Left ventricle myocardium inferior (tissue), 1 donor: ENCODE data around the gene CHD2. TPM values are rescaled to one million over a fixed set of nuclear protein-coding genes. Genes with fewer than 3 reads are reported as not detected.

ENCODE experiments used
- DNase-seq: peaks from one replicate; pipeline ENCODE4 v3.0.0-alpha.2; 2020
- H3K27ac ChIP-seq: fragments of 200-600 bp; replicated peaks from 2 replicates; pipeline ENCODE4 v1.8.0; 2021
- H3K27me3 ChIP-seq: fragments of 200-600 bp; 2 replicates; pipeline ENCODE4 v1.8.0; 2021; ENCODE audit warnings: low read depth
- H3K36me3 ChIP-seq: fragments of 200-600 bp; 2 replicates; pipeline ENCODE4 v1.8.0; 2021
- H3K4me1 ChIP-seq: fragments of 200-600 bp; 2 replicates; pipeline ENCODE4 v1.8.0; 2021
- H3K4me3 ChIP-seq: fragments of 200-600 bp; 2 replicates; pipeline ENCODE4 v1.8.0; 2021; ENCODE audit warnings: mild to moderate bottlenecking, moderate library complexity
- H3K9me3 ChIP-seq: fragments of 200-600 bp; replicated peaks from 2 replicates; pipeline ENCODE4 v1.8.0; 2021
- CTCF ChIP-seq: fragments of 200-600 bp; IDR thresholded peaks from 2 replicates; pipeline ENCODE4 v1.8.0; 2021; ENCODE audit warnings: antibody characterized with exemption, mild to moderate bottlenecking, borderline replicate concordance
- intact Hi-C: fragments of 100-400 bp; cut with micrococcal nuclease; formaldehyde crosslinking; loops from one replicate; pipeline ENCODE4 v1.11.0; 2022
- total RNA-seq: library from RNA; stranded (reverse); fragmentation: NEBNext Ultra II Directional; extraction: Animal tissue kit (Norgen Biotek cat#: 25700); gene quantifications from one replicate; pipeline ENCODE4 v1.2.1, GENCODE V29; 2021
- donor health status: DM: no; HTN: yes; CAD: no; lungs with severe emphysema.

Gene CHD2
- total RNA-seq, 1 donor from 2014 or later, result 41.3 TPM

GRCh38 chr15:93007994-93008393, 107.9 kb downstream of the CHD2 start:
- intact Hi-C loops, result no loop called here
- Histone ChIP-seq H3K27ac (no peak overlapping the region), H3K27me3 (no peaks in the 10 kb centered on the region), H3K4me3 (no peak overlapping the region), H3K9me3 (no peaks in the 10 kb centered on the region), H3K36me3 (peaks cover 98% of the 10 kb centered on the region), H3K4me1 (no peaks in the 10 kb centered on the region)
- no peak for TF ChIP-seq CTCF
- no peak for DNase-seq

- Histone ChIP-seq H3K27me3 (no peaks in the 10 kb centered on the region), H3K4me1 (no peaks in the 10 kb centered on the region), H3K36me3 (peaks cover 99% of the 10 kb centered on the region), H3K9me3 (no peaks in the 10 kb centered on the region), H3K27ac (no peak overlapping the region), H3K4me3 (no peak overlapping the region)
- intact Hi-C loops, result no loop called here
- no peak for DNase-seq
- TF ChIP-seq CTCF, result no peak
Observed at GRCh38 chr15:93012786-93013185, 112.7 kb downstream of the CHD2 start.

- intact Hi-C loops, result no loop called here
- H3K27ac ChIP-seq, result no peak overlapping the region
- peaks cover 99% of the 10 kb centered on the region for H3K36me3 ChIP-seq
Observed at GRCh38 chr15:93017526-93017925, 117.4 kb downstream of the CHD2 start.

GRCh38 chr15:93018574-93018973, 118.5 kb downstream of the CHD2 start:
- Histone ChIP-seq H3K36me3 (peaks cover 99% of the 10 kb centered on the region), H3K4me1 (peaks cover 14% of the 10 kb centered on the region), H3K9me3 (no peaks in the 10 kb centered on the region), H3K27ac (no peak overlapping the region), H3K27me3 (no peaks in the 10 kb centered on the region), H3K4me3 (no peak overlapping the region)
- intact Hi-C loops, result no loop called here
- no peak for DNase-seq
- peak; percentile 24 for TF ChIP-seq CTCF

More at GRCh38 chr15:93017526-93017925, 117.4 kb downstream of the CHD2 start:
- no peak overlapping the region for H3K4me3 ChIP-seq
- TF ChIP-seq CTCF, result no peak
- DNase-seq, result no peak
- H3K4me1 ChIP-seq, result peaks cover 8% of the 10 kb centered on the region
- H3K9me3 ChIP-seq, result no peaks in the 10 kb centered on the region
- H3K27me3 ChIP-seq, result no peaks in the 10 kb centered on the region

- DNase-seq, result no peak
- Histone ChIP-seq H3K9me3 (no peaks in the 10 kb centered on the region), H3K27me3 (no peaks in the 10 kb centered on the region), H3K4me3 (no peak overlapping the region), H3K4me1 (peaks cover 16% of the 10 kb centered on the region), H3K36me3 (peaks cover 99% of the 10 kb centered on the region), H3K27ac (no peak overlapping the region)
- intact Hi-C loops, result no loop called here
- TF ChIP-seq CTCF, result no peak
Observed at GRCh38 chr15:93019090-93019489, 119.0 kb downstream of the CHD2 start.

- Histone ChIP-seq H3K27ac (no peak overlapping the region), H3K9me3 (no peaks in the 10 kb centered on the region), H3K4me1 (peaks cover 25% of the 10 kb centered on the region), H3K36me3 (peaks cover 99% of the 10 kb centered on the region), H3K4me3 (no peak overlapping the region), H3K27me3 (no peaks in the 10 kb centered on the region)
- intact Hi-C loops, result no loop called here
- TF ChIP-seq CTCF, result no peak
- DNase-seq, result no peak
Observed at GRCh38 chr15:93019971-93020370, 119.8 kb downstream of the CHD2 start.
